Tibial nerve (tissue), 4 donors: ENCODE measurements around the gene PLCH2.

Experiments
- CTCF ChIP-seq, 5 experiments: fragments of 200-600 bp in 3 of 5; fragments of 450-650 bp in 2 of 5; sonication (generic) in 3 of 5; IDR thresholded peaks; one replicate each; pipeline ENCODE4 v1.5.1; 2016 to 2019; ENCODE audit warnings: antibody characterized with exemption in 5 of 5, mild to moderate bottlenecking in 3 of 5, moderate library complexity in 2 of 5
- EP300 ChIP-seq, 2 donors: sonication (generic); formaldehyde crosslinking; IDR thresholded peaks; one replicate each; pipeline ENCODE4 v1.6.1; 2017; ENCODE audit warnings: antibody characterized with exemption in 2 of 2, mild to moderate bottlenecking in 1 of 2
- POLR2A ChIP-seq, 2 donors: fragments of 450-650 bp; IDR thresholded peaks; one replicate each; pipeline ENCODE4 v1.6.1; 2017; ENCODE audit warnings: antibody characterized with exemption in 2 of 2, mild to moderate bottlenecking in 2 of 2, moderate library complexity in 2 of 2

GRCh38 chr1:2431518-2431917 is 44.6 kb upstream of the PLCH2 start:
- TF ChIP-seq CTCF (IDR thresholded peaks at IDR 0.05) (no peak), POLR2A (IDR thresholded peaks at IDR 0.05) (no peak), EP300 (IDR thresholded peaks at IDR 0.05) (no peak)
